Ishikawa (cell line): ENCODE data around the gene SLC16A12.

ENCODE experiments used
- CEBPB ChIP-seq: IDR thresholded peaks from 2 replicates; pipeline ENCODE4 v1.6.1; 2012
- CREB1 ChIP-seq: IDR thresholded peaks from 2 replicates; pipeline ENCODE4 v1.6.1; 2012; ENCODE audit warnings: low read depth
- EGR1 ChIP-seq: IDR thresholded peaks from 2 replicates; pipeline ENCODE4 v1.6.1; 2012
- EP300 ChIP-seq: IDR thresholded peaks from 2 replicates; pipeline ENCODE4 v1.6.1; 2012; ENCODE audit warnings: borderline replicate concordance
- FOXM1 ChIP-seq: IDR thresholded peaks from 2 replicates; pipeline ENCODE4 v1.6.1; 2012; ENCODE audit warnings: low read depth, borderline replicate concordance
- MAX ChIP-seq: IDR thresholded peaks from 2 replicates; pipeline ENCODE4 v1.6.1; 2012
- NFIC ChIP-seq: IDR thresholded peaks from 2 replicates; pipeline ENCODE4 v1.6.1; 2012
- RAD21 ChIP-seq: IDR thresholded peaks from 2 replicates; pipeline ENCODE4 v1.6.1; 2012; ENCODE audit warnings: low read depth
- TAF1 ChIP-seq: IDR thresholded peaks from 2 replicates; pipeline ENCODE4 v1.6.1; 2012; ENCODE audit warnings: low read depth, mild to moderate bottlenecking
- TCF12 ChIP-seq: IDR thresholded peaks from 2 replicates; pipeline ENCODE4 v1.6.1; 2012; ENCODE audit warnings: low read depth
- TEAD4 ChIP-seq: IDR thresholded peaks from 2 replicates; pipeline ENCODE4 v1.6.1; 2012
- USF1 ChIP-seq: IDR thresholded peaks from 2 replicates; pipeline ENCODE4 v1.6.1; 2012
- YY1 ChIP-seq: IDR thresholded peaks from 2 replicates; pipeline ENCODE4 v1.6.1; 2012; ENCODE audit warnings: low read depth
- ZBTB7A ChIP-seq: IDR thresholded peaks from 2 replicates; pipeline ENCODE4 v1.6.1; 2012; ENCODE audit warnings: low read depth
- TF ChIP-seq, protein P1 (sequence below): IDR thresholded peaks from 2 replicates; pipeline ENCODE4 v1.6.1; 2012; ENCODE audit warnings: low read depth, mild to moderate bottlenecking

SLC16A12 gene

GRCh38 chr10:89482256-89482655 is 53.1 kb downstream of the SLC16A12 start:
- TF ChIP-seq EGR1 (no peak), TCF12 (no peak), YY1 (no peak), TAF1 (no peak)

DNA sequence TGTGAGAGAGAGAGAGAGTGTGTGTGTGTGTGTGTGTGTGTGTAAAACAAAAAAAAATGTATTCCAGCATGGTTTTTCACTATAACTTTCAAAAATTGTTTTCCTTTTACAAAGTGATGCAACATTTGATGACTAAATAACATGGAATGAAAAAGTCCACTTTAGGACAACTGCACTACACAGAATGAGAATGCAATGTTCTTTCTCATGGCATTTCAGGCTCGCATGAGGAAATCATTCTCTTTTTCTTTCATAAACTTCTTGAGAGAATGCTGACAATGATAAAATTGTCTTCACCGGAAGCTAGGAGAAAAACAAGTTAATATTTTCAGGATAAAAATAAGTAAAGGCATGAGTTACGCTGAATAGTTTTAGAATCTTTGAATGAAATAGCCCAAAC is 53.7 kb downstream of the SLC16A12 start:
- TF ChIP-seq, protein P1, sequence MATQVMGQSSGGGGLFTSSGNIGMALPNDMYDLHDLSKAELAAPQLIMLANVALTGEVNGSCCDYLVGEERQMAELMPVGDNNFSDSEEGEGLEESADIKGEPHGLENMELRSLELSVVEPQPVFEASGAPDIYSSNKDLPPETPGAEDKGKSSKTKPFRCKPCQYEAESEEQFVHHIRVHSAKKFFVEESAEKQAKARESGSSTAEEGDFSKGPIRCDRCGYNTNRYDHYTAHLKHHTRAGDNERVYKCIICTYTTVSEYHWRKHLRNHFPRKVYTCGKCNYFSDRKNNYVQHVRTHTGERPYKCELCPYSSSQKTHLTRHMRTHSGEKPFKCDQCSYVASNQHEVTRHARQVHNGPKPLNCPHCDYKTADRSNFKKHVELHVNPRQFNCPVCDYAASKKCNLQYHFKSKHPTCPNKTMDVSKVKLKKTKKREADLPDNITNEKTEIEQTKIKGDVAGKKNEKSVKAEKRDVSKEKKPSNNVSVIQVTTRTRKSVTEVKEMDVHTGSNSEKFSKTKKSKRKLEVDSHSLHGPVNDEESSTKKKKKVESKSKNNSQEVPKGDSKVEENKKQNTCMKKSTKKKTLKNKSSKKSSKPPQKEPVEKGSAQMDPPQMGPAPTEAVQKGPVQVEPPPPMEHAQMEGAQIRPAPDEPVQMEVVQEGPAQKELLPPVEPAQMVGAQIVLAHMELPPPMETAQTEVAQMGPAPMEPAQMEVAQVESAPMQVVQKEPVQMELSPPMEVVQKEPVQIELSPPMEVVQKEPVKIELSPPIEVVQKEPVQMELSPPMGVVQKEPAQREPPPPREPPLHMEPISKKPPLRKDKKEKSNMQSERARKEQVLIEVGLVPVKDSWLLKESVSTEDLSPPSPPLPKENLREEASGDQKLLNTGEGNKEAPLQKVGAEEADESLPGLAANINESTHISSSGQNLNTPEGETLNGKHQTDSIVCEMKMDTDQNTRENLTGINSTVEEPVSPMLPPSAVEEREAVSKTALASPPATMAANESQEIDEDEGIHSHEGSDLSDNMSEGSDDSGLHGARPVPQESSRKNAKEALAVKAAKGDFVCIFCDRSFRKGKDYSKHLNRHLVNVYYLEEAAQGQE, result no peak
- TF ChIP-seq TEAD4, result 0 out of 2 replicates have a peak, but pooled peaks have one; percentile 44
- peak; percentile 83 for TF ChIP-seq CEBPB
- no peak for TF ChIP-seq CREB1

DNA sequence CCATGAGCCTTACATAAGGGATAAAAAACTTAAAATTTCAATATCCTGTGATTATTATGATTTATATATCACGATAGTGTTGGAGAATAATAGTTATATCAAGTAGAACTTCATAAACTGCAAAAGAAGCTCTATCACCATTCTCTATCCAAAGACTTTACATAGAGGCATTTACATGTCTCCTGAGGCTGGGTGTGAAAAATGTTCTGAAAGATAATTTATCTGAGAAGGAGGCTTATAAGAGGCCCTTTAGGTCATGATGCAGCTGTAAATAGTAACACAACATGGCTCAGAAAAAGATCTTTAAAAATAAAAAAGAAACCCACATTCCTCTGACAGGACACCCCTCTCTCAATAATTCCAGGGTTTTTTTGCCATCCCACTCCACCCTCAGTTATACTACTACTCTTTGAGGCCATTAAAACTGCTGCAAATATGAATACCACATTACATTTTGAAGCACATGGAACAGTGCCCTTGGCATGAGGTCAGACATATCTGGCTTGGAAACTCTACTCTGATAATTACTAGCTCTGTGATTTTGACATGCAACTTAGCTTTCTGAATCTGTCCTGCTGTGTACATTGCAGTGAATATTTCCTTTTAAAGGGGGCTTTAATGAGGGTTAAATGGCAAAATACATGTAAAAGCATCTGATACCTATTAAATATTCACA is 55.5 kb downstream of the SLC16A12 start:
- TF ChIP-seq EGR1, result no peak
- TF ChIP-seq TAF1, result no peak
- TF ChIP-seq MAX, result peak; percentile 48; the same call in 1 of the 2 replicates

GRCh38 chr10:89478739-89479654 is 56.4 kb downstream of the SLC16A12 start:
- TF ChIP-seq EGR1, result no peak
- no peak for TF ChIP-seq CEBPB
- no peak for TF ChIP-seq YY1
- TF ChIP-seq RAD21, result no peak
- TF ChIP-seq FOXM1, result no peak
- no peak for TF ChIP-seq ZBTB7A
- TF ChIP-seq, protein P1, result no peak
- TF ChIP-seq TAF1, result no peak

DNA sequence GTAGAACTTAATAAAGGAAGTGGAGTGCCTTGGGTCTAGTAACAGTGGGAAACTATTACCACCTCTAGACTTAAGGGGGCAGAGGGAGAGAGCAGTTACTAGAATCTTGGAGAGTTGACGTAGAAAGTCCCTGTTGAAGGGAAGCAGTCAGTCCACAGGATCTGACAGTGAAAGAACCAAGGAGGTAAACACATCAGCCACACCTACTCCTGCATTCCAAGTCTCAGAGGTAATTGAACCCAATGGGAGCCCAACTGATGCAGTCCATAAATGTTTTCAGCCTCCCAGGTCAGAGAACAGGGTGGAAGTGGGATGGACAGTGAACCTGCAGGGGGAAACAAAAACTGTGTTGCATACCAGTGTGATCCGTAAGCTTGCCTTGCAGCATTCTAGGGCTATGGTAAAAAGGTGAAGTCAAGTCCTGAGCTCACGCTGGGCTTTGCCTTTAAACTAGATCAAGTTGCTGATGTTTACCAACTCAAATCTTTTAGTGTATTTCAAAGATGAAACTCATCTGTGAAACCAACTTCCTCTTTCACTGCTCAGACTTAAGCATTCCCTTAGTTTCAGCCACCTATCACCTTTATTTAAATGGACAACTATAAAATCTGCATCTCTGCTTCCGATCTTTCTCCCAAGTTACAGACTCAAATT is 57.2 kb downstream of the SLC16A12 start:
- TF ChIP-seq TEAD4 (peak; percentile 85), FOXM1 (peak; percentile 37; the same call in 1 of the 2 replicates), EP300 (peak; percentile 68; the same call in 1 of the 2 replicates), ZBTB7A (no peak), YY1 (peak; percentile 36; the same call in 1 of the 2 replicates), TCF12 (peak; percentile 80), RAD21 (peak; percentile 36; the same call in 1 of the 2 replicates), CEBPB (peak; percentile 45; the same call in 1 of the 2 replicates), EGR1 (no peak), USF1 (no peak), TAF1 (no peak), CREB1 (no peak), NFIC (no peak), MAX (no peak)
- TF ChIP-seq, protein P1, result no peak
